ENCODE measurements around the gene TMEM100.

TMEM100 gene

GRCh38 chr17:55768936-55769624 lies 46.4 kb upstream of the TMEM100 start:
- Histone ChIP-seq H2BK120ac (ENCODE audit: low read depth, low read length) (no peak overlapping the region), H3K23ac (ENCODE audit: low read depth, low read length, poor library complexity) (no peak overlapping the region), H3K9me3 (replicated peaks in 1 of 2; ENCODE audit: control insufficient read depth in 2 of 2, insufficient read depth in 1 of 2, low read depth in 1 of 2, low read length in 2 of 2) (no peaks in the 10 kb centered on the region), H3K9ac (ENCODE audit: low read depth, low read length, poor library complexity) (no peak overlapping the region), H4K91ac (ENCODE audit: low read depth, low read length, poor library complexity) (no peak overlapping the region), H2AK5ac (ENCODE audit: low read depth, low read length) (no peak overlapping the region), H2AFZ (ENCODE audit: low read length) (no peak overlapping the region), H2BK5ac (ENCODE audit: low read length) (no peak overlapping the region), H2BK12ac (ENCODE audit: low read length) (no peak overlapping the region), H2BK15ac (ENCODE audit: low read length) (no peak overlapping the region), H3K27ac (replicated peaks; ENCODE audit: low read length) (no peak overlapping the region), H3K27me3 (ENCODE audit: control insufficient read depth in 3 of 3, insufficient read depth in 3 of 3, low read depth in 1 of 3, low read length in 3 of 3) (no peaks in the 10 kb centered on the region), H3K4ac (ENCODE audit: low read length) (no peak overlapping the region), H3K4me3 (ENCODE audit: low read length in 2 of 2) (no peak overlapping the region), H3K4me2 (ENCODE audit: insufficient read depth, low read length, poor library complexity, severe bottlenecking) (no peak overlapping the region), H3K18ac (ENCODE audit: low read length) (no peak overlapping the region), H3K4me1 (ENCODE audit: control insufficient read depth in 2 of 2, insufficient read depth in 1 of 2, low read depth in 1 of 2, low read length in 2 of 2) (peaks cover 0 to 4% of the 10 kb centered on the region in 2 donors), H4K8ac (ENCODE audit: low read depth, low read length) (no peak overlapping the region), H3K14ac (ENCODE audit: low read length) (no peak overlapping the region), H3K36me3 (replicated peaks in 1 of 2; ENCODE audit: control insufficient read depth in 2 of 2, insufficient read depth in 2 of 2, low read length in 2 of 2) (peaks cover 0 to 4% of the 10 kb centered on the region in 2 donors), H3K79me1 (ENCODE audit: low read depth, low read length) (no peaks in the 10 kb centered on the region)
- no peak for DNase-seq (ENCODE audit: low spot score)

GRCh38 chr17:55765472-55765871 lies 42.8 kb upstream of the TMEM100 start:
- Histone ChIP-seq H4K91ac (ENCODE audit: low read depth, low read length, poor library complexity) (no peak overlapping the region), H3K27me3 (ENCODE audit: control insufficient read depth in 3 of 3, insufficient read depth in 3 of 3, low read depth in 1 of 3, low read length in 3 of 3) (no peaks in the 10 kb centered on the region), H2BK5ac (ENCODE audit: low read length) (no peak overlapping the region), H2BK15ac (ENCODE audit: low read length) (no peak overlapping the region), H3K4me1 (ENCODE audit: control insufficient read depth in 2 of 2, insufficient read depth in 1 of 2, low read depth in 1 of 2, low read length in 2 of 2) (no peaks in the 10 kb centered on the region), H2AFZ (ENCODE audit: low read length) (no peak overlapping the region), H3K27ac (replicated peaks; ENCODE audit: low read length) (no peak overlapping the region), H3K9me3 (replicated peaks in 1 of 2; ENCODE audit: control insufficient read depth in 2 of 2, insufficient read depth in 1 of 2, low read depth in 1 of 2, low read length in 2 of 2) (no peaks in the 10 kb centered on the region), H3K23ac (ENCODE audit: low read depth, low read length, poor library complexity) (no peak overlapping the region), H3K18ac (ENCODE audit: low read length) (no peak overlapping the region), H3K14ac (ENCODE audit: low read length) (no peak overlapping the region), H3K9ac (ENCODE audit: low read depth, low read length, poor library complexity) (no peak overlapping the region), H3K4ac (ENCODE audit: low read length) (no peak overlapping the region), H2AK5ac (ENCODE audit: low read depth, low read length) (no peak overlapping the region), H3K79me1 (ENCODE audit: low read depth, low read length) (no peaks in the 10 kb centered on the region), H3K36me3 (replicated peaks in 1 of 2; ENCODE audit: control insufficient read depth in 2 of 2, insufficient read depth in 2 of 2, low read length in 2 of 2) (no peaks in the 10 kb centered on the region), H3K4me2 (ENCODE audit: insufficient read depth, low read length, poor library complexity, severe bottlenecking) (no peak overlapping the region), H3K4me3 (ENCODE audit: low read length in 2 of 2) (no peak overlapping the region), H2BK120ac (ENCODE audit: low read depth, low read length) (no peak overlapping the region), H2BK12ac (ENCODE audit: low read length) (no peak overlapping the region), H4K8ac (ENCODE audit: low read depth, low read length) (no peak overlapping the region)
- DNase-seq (ENCODE audit: low spot score), result no peak
- 100% methylated on average over 1 of the region's 3 CpGs; no CpG with 5 or more reads in 1 of the 2 donors for WGBS, 2 donors (ENCODE audit: extremely low coverage in 2 of 2, insufficient read length in 2 of 2, insufficient replicate concordance in 1 of 2)

DNA sequence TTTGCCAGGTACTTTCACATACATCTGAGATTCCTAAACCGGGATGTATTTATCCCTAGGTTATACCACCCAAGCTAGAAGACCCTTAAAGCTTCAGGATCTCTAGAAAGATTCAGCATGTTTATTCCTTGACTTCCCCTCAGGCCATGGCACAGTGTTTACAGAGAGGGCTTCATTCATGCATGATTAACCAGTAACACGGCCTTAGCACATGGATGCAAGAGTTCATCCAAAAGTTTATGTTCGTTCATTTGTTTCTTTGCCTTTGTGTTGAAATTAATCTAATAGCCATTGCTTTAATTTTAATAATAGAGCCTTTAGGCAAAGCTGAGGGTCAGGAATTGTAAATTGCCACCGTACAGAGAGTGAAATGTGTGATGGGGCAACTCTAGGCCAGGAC lies 41.9 kb upstream of the TMEM100 start:
- Histone ChIP-seq H2BK15ac (ENCODE audit: low read length) (no peak overlapping the region), H3K4me2 (ENCODE audit: insufficient read depth, low read length, poor library complexity, severe bottlenecking) (no peak overlapping the region), H3K9ac (ENCODE audit: low read depth, low read length, poor library complexity) (no peak overlapping the region), H3K4ac (ENCODE audit: low read length) (no peak overlapping the region), H4K91ac (ENCODE audit: low read depth, low read length, poor library complexity) (no peak overlapping the region), H2AFZ (ENCODE audit: low read length) (no peak overlapping the region), H3K79me1 (ENCODE audit: low read depth, low read length) (no peaks in the 10 kb centered on the region), H3K27me3 (ENCODE audit: control insufficient read depth in 3 of 3, insufficient read depth in 3 of 3, low read depth in 1 of 3, low read length in 3 of 3) (no peaks in the 10 kb centered on the region), H3K23ac (ENCODE audit: low read depth, low read length, poor library complexity) (no peak overlapping the region), H3K9me3 (replicated peaks in 1 of 2; ENCODE audit: control insufficient read depth in 2 of 2, insufficient read depth in 1 of 2, low read depth in 1 of 2, low read length in 2 of 2) (no peaks in the 10 kb centered on the region), H3K14ac (ENCODE audit: low read length) (no peak overlapping the region), H3K36me3 (replicated peaks in 1 of 2; ENCODE audit: control insufficient read depth in 2 of 2, insufficient read depth in 2 of 2, low read length in 2 of 2) (no peaks in the 10 kb centered on the region), H3K27ac (replicated peaks; ENCODE audit: low read length) (no peak overlapping the region), H2BK5ac (ENCODE audit: low read length) (no peak overlapping the region), H2BK120ac (ENCODE audit: low read depth, low read length) (no peak overlapping the region), H2AK5ac (ENCODE audit: low read depth, low read length) (no peak overlapping the region), H3K4me3 (ENCODE audit: low read length in 2 of 2) (no peak overlapping the region), H3K4me1 (ENCODE audit: control insufficient read depth in 2 of 2, insufficient read depth in 1 of 2, low read depth in 1 of 2, low read length in 2 of 2) (no peaks in the 10 kb centered on the region), H3K18ac (ENCODE audit: low read length) (no peak overlapping the region), H2BK12ac (ENCODE audit: low read length) (no peak overlapping the region), H4K8ac (ENCODE audit: low read depth, low read length) (no peak overlapping the region)
- WGBS, 2 donors (ENCODE audit: extremely low coverage in 2 of 2, insufficient read length in 2 of 2, insufficient replicate concordance in 1 of 2), result no CpG with 5 or more reads among the region's 4 CpGs
- no peak for DNase-seq (ENCODE audit: low spot score)

DNA sequence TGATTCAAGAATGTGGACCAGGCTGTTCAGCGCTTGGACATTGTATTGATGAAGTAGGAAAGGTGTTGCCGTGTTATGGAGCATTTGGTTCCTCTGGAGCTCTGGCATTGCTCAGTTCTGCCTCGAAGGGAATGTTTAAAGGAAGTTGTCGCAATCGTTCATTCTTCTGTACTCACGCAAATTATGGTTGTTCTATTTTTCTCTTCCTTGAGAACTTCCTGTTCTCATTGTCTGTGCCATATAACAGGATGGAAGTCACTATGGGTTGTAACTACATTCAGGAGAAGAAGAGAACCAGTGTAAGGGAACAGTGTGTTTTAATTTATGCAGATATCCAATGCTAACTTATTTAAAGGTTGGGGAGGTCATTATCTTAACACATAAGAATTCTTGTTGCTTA lies 41.2 kb upstream of the TMEM100 start:
- H2AK5ac ChIP-seq (ENCODE audit: low read depth, low read length), result no peak overlapping the region
- H3K27ac ChIP-seq (replicated peaks; ENCODE audit: low read length), result no peak overlapping the region
- no peaks in the 10 kb centered on the region for H3K36me3 ChIP-seq (replicated peaks in 1 of 2; ENCODE audit: control insufficient read depth in 2 of 2, insufficient read depth in 2 of 2, low read length in 2 of 2)
- no peaks in the 10 kb centered on the region for H3K27me3 ChIP-seq (ENCODE audit: control insufficient read depth in 3 of 3, insufficient read depth in 3 of 3, low read depth in 1 of 3, low read length in 3 of 3)
- H3K4me3 ChIP-seq (ENCODE audit: low read length in 2 of 2), result no peak overlapping the region
- no peak overlapping the region for H3K23ac ChIP-seq (ENCODE audit: low read depth, low read length, poor library complexity)
- H2BK12ac ChIP-seq (ENCODE audit: low read length), result no peak overlapping the region
- no peaks in the 10 kb centered on the region for H3K9me3 ChIP-seq (replicated peaks in 1 of 2; ENCODE audit: control insufficient read depth in 2 of 2, insufficient read depth in 1 of 2, low read depth in 1 of 2, low read length in 2 of 2)
- H2BK5ac ChIP-seq (ENCODE audit: low read length), result no peak overlapping the region
- no peak overlapping the region for H2BK120ac ChIP-seq (ENCODE audit: low read depth, low read length)
- no peak overlapping the region for H4K91ac ChIP-seq (ENCODE audit: low read depth, low read length, poor library complexity)
- H3K4ac ChIP-seq (ENCODE audit: low read length), result no peak overlapping the region
- no peak overlapping the region for H3K9ac ChIP-seq (ENCODE audit: low read depth, low read length, poor library complexity)
- no peak overlapping the region for H4K8ac ChIP-seq (ENCODE audit: low read depth, low read length)
- H3K4me2 ChIP-seq (ENCODE audit: insufficient read depth, low read length, poor library complexity, severe bottlenecking), result no peak overlapping the region
- H2BK15ac ChIP-seq (ENCODE audit: low read length), result no peak overlapping the region
- no peaks in the 10 kb centered on the region for H3K4me1 ChIP-seq (ENCODE audit: control insufficient read depth in 2 of 2, insufficient read depth in 1 of 2, low read depth in 1 of 2, low read length in 2 of 2)
- no peak overlapping the region for H3K14ac ChIP-seq (ENCODE audit: low read length)
- DNase-seq (ENCODE audit: low spot score), result no peak
- no CpG with 5 or more reads among the region's 6 CpGs for WGBS, 2 donors (ENCODE audit: extremely low coverage in 2 of 2, insufficient read length in 2 of 2, insufficient replicate concordance in 1 of 2)
- no peak overlapping the region for H3K18ac ChIP-seq (ENCODE audit: low read length)
- no peaks in the 10 kb centered on the region for H3K79me1 ChIP-seq (ENCODE audit: low read depth, low read length)
- H2AFZ ChIP-seq (ENCODE audit: low read length), result no peak overlapping the region
